HCEC 1CT (cell line): ENCODE measurements around the gene EP400.
"Not testable (repeated sequence)": the region's sequence is repeated elsewhere in the genome, so short reads cannot be mapped to it uniquely, and the experiment has no call there.

ENCODE experiments used
- DNase-seq: peaks from one replicate; pipeline ENCODE4 v3.0.0-alpha.2; 2017

The EP400 gene

GRCh38 chr12:131954460-131954859 lies 4.7 kb downstream of the EP400 start:
- not testable (repeated sequence) for DNase-seq

GRCh38 chr12:131959116-131959515 lies 9.4 kb downstream of the EP400 start:
- no peak for DNase-seq

DNA sequence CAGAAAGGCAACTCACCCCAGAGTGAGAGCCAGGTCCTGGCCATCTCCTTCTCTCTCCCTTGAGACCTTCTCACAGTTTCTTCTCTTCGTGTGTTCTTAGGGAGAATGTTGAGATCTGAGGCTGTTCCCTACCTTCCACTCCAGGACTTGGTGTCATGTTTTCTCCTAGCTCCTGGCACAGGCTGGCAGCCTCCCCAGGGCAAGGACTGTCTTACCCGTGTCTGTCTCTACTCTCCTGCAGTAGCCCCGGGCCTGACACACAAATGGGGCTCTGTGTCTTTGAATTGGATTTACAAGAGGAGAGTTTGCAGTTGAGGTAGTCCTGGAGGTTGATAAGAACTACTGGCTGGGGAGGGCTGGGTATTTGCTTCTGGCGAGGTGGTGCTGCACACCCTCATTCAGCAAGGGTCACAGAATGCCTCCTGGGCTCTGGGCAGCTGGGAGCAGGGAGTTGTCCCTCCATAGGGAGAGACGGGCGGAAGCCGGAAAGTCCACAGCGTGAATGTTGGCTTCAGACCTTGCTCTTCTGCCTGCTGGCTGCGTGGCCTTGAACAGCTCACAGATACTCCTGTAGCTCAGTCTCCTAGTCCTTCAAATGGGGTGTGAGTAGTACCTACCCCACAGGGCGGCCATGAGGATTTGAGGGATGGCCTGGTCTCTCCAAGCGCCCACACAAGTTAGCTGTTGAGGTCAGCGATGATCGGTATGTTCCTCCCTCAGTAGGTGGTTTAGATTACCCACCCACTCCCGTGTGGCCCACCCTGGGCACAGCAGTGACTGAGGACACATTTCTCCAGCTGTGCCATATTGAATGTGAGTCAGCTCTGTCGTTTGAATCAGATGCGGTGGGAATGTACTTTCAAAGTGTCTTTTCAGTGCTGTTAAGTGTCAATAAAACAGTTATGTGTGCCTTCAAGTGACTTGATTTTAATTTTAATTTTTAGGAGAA lies 10.2 kb downstream of the EP400 start:
- DNase-seq = no peak

- not testable (repeated sequence) for DNase-seq
These were observed 11.0 kb downstream of the EP400 start for GRCh38 chr12:131960590-131961325.

DNA sequence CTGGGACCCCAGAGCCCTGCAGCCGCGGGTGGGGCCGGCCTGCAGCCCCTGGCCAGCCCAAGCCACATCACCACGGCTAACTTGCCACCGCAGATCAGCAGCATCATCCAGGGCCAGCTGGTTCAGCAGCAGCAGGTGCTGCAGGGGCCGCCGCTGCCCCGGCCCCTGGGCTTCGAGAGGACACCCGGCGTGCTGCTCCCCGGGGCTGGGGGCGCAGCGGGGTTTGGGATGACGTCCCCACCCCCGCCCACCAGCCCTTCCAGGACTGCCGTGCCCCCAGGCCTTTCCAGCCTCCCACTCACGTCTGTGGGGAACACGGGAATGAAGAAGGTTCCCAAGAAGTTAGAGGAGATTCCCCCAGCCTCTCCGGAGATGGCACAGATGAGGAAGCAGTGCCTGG lies 11.6 kb downstream of the EP400 start:
- DNase-seq = not testable (repeated sequence)

GRCh38 chr12:131962069-131962468 lies 12.3 kb downstream of the EP400 start:
- DNase-seq = no peak

- DNase-seq = no peak
These were observed 13.6 kb downstream of the EP400 start for GRCh38 chr12:131963381-131963780.

GRCh38 chr12:131965073-131965472 lies 15.3 kb downstream of the EP400 start:
- DNase-seq = peak; percentile 79

- DNase-seq = no peak
These were observed 21.5 kb downstream of the EP400 start for GRCh38 chr12:131971226-131971625.

DNA sequence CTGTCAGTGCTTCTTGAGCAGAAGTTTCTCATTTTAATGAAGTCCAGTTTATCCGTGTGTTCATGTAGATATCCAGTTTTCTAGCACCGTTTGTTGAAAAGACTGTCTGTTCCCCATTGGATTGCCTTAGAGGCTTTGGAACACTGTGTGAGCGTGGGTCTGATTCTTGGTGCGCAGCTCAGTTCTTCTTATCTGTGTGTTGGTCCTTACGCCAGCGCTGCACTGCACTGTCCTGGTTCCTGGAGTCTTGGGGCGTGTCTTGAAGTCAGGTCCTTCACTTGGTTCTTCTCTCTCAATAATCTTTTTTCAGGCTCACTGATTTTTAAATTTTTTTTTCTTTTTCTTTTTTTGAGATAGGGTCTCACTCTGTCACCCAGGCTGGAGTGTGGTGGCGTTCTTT lies 25.5 kb downstream of the EP400 start:
- no peak for DNase-seq

GRCh38 chr12:131979606-131980005 lies 29.9 kb downstream of the EP400 start:
- DNase-seq = no peak

DNA sequence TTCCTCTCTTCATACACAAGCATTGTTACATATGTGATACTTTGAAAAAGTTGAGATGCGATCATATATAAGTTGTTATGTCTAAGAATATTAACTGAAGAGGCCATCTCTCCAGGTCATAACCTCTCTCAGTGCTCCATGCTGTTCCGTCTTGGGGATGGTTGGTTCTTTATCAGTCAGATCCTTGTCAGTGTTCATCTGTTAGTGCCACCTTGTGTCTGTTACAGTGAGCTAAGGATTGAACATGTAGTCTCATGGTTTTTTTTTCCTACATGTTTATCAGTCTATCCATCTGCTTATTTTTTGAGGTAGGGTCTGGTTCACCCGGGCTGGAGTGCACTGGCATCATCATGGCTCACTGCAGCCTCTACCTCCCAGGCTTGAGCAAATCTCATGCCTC lies 30.5 kb downstream of the EP400 start:
- peak; percentile 37 for DNase-seq

DNA sequence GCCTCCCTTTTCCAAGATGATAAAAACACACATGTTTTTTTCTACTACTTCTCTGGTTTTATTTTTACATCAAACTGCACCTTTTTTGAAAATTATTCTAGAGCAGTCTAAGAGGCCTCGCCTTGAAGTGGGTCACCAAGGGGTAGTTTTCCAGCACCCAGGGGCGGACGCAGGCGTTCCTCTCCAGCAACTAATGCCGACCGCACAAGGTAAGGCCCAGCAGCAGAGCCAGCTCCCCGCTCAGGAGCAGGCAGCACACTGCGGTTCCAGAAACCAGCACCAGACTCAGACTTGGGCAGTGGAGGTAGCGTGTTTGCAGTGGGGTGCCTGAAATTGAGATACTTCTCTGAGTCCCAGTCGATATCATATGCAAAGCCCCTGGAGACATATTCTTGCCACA lies 31.6 kb downstream of the EP400 start:
- no peak for DNase-seq

DNA sequence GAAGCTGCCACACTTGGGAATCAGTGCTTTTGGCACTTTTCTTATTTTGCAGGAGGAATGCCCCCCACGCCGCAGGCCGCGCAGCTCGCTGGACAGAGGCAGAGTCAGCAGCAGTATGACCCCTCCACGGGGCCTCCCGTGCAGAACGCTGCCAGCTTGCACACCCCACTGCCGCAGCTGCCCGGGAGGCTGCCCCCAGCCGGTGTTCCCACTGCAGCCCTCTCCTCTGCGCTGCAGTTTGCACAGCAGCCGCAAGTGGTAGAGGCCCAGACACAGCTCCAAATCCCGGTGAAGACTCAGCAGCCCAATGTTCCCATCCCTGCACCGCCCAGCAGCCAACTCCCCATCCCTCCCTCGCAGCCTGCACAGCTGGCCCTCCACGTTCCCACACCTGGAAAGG lies 32.3 kb downstream of the EP400 start:
- DNase-seq = no peak

GRCh38 chr12:131983026-131983425 lies 33.3 kb downstream of the EP400 start:
- DNase-seq = no peak

- no peak for DNase-seq
These were observed 33.8 kb downstream of the EP400 start for GRCh38 chr12:131983554-131983953.

DNA sequence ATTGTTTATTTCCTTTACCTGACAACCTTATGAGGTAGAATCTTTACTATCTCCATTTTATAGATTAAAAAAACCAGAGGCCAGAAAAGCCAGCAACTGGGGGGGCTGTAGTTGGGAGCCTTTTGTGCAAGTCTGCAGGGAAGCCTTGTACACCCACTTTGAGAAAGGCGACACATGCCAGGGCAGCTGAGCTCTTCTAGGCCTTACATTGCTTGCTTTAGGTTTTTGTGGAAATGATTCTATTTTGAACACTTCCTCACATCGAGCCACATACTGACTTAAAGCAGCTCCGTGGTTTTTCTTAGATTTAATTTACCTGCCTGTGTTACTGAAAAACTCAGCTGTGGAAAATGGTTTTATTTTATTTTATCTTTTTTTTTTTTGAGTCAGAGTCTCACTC lies 34.6 kb downstream of the EP400 start:
- DNase-seq = no peak

DNA sequence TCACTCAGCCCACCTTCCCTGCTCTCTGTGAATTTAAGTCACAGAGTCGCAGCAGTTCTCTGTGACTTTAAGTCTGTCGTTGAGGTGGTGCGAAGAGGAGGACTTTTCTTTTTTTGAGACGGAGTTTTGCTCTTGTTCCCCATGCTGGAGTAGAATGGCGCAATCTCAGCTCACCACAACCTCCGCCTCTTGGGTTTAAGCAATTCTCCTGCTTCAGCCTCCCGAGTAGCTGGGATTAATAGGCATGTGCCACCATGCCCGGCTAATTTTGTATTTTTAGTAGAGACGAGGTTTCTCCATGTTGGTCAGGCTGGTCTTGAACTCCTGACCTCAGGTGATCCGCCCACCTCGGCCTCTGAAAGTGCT lies 35.8 kb downstream of the EP400 start:
- not testable (repeated sequence) for DNase-seq

DNA sequence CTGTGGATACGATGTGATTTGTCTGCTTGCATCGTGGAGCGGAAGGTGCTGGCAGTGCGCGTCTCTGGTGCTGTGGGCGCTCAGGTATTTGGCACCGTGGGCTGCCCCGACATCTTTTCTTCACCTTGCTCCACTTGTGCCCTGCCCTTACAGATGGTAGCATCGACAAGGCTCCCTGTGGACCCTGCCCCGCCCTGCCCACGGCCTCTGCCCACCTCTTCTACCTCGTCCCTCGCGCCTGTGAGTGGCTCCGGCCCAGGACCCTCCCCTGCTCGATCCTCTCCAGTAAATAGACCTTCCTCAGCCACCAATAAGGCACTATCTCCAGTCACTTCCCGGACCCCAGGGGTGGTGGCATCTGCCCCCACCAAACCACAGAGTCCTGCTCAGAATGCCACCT lies 36.6 kb downstream of the EP400 start:
- DNase-seq = no peak

- no peak for DNase-seq
These were observed 37.2 kb downstream of the EP400 start for GRCh38 chr12:131986910-131987309.

DNA sequence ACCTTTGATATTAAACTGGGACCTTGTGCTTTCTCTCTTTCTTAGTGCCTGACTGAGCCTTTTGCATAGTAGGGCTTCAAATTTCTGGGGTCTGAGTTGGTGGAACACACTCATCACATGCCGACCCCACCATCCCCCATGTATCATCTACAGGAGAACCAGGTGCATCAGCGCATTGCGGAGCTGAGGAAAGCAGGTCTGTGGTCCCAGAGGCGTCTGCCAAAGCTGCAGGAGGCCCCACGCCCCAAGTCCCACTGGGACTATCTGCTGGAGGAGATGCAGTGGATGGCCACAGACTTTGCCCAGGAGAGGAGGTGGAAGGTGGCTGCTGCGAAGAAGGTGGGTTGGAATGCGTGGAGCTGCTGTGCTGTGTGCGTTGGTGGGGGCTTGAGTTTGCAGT lies 37.8 kb downstream of the EP400 start:
- DNase-seq = no peak

DNA sequence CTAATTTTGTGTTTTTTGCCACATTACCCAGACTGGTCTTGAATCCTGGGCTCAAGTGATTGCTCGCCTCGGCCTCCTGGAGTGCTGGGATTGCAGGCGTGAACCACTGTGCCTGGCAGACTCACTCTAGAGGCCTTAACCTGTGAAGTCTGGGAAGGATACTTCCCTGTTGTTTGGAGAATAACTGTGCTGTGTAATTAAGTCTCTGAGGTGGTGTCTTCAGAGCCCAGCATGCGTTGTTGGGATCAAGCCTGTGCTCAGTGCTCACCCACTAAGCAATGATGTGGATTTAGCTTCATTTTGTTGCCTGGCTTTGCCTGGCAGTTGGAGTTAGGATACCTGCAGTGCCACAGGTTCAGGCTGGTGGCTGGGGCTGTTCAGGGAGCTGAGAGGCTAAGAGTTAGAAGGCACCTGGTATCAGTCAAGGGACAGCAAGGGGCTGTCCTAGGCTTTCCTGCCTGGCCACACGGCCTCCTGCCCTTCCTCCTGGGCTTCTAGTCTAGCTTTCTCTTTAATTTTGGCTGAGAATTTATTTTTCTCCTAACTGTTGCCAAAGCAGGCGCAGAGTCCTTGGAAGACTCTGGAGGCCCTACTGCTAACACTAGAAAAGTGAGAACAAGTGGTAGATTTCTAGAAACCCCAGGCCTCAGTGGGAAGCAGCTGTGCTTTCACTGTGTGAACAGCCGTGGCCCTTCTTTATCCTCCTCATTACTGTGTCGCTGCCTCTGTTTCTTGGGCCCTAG lies 38.5 kb downstream of the EP400 start:
- DNase-seq = no peak

- no peak for DNase-seq
These were observed 39.3 kb downstream of the EP400 start for GRCh38 chr12:131989021-131989420.
